Right ventricle myocardium superior (tissue), 1 donor: ENCODE measurements around the gene CAMK2A. TPM values are rescaled to one million over a fixed set of nuclear protein-coding genes. Genes with fewer than 3 reads are reported as not detected.

ENCODE experiments used
- ATAC-seq: fragments of 200-7000 bp; cut with Tn5 transposase; one replicate; pipeline ENCODE4 v1.9.1; 2020; ENCODE audit warnings: mild to moderate bottlenecking; ENCODE audit not compliant: poor library complexity
- DNase-seq: peaks from one replicate; pipeline ENCODE4 v3.0.0-alpha.2; 2020
- intact Hi-C: fragments of 100-400 bp; cut with DNase I; formaldehyde crosslinking; loops from one replicate; pipeline ENCODE4 v1.11.2; 2022
- total RNA-seq: library from RNA; stranded (reverse); fragmentation: NEBNext Ultra II Directional; extraction: Animal tissue kit (Norgen Biotek cat#: 25700); gene quantifications from one replicate; pipeline ENCODE4 v1.2.1, GENCODE V29; 2021
- donor health status: DM: no; HTN: yes; CAD: no; lungs with severe emphysema.

The CAMK2A gene
- total RNA-seq, 1 donor from 2014 or later = 17.1 TPM

DNA sequence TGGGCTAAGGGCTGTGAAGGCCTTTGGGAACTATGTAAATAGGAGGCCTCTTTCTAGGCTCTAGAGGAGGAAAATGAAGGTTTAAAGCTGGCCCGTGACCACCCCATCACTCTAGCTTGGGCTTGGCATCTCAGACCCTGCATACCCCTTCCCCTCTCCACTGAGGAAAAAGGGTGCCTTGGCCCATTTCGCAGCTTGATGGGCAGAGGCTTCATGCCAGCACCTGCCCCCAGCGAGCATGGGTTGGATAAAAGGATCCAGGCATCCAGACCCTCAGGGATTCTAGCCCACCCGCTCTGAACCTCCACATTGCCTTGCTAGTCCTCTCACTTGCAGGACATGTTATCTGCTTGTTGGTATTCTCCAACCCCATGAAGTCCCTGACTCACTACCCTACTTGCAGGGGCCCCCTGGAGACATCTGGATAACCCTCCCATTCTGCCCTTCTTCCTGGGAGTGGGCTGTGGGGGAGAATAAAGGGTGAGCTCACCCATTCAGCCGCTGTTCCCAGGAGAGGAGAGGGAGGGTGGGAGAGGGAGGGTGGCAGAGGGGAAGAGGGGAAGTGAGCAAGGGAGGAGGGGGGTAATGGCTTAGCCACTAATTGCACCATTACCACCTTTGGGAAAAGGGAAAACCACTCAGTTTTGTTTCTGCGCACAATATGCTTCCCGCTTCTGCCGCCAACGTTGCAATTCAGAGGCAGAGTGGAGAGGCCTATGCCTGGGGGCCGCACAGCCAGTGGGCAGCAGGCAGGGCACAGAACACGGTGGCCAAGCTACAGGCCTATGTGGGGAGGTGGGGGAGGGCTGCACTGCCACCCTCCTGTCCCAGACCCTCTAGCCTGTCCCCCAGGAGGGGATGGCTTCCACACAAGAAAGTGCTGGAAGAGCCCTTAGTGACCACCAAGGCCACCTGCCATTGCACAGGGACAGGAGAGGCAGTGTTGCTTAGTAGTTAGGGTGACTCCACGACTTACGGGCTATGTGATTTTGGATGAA is 2.1 kb upstream of the CAMK2A start:
- no peak for DNase-seq
- intact Hi-C loops = no loop called here

DNA sequence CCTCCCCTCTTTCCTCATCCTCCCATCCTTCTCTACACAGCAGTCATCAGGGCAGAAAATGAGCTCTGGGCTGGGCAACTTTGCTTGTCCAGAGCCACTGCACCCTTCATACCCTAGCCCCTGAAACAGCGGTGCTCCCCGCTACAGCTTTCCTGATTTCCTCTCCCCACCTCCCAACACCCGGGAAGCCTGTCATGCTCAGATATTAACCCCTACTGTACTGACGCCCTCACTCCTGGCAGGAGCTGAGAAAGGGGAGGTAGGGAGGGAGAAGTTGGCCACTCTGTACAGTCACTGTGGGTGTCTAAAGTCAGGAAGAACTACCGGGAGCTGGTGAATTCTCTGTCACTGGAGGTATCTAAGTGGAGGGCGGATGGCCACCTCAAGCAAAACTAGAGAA is 782 bp downstream of the CAMK2A start:
- ATAC-seq (no peak), DNase-seq (no peak)
- intact Hi-C loops = no loop called here

More for the DNA sequence above, 2.1 kb upstream of the CAMK2A start:
- ATAC-seq = no peak

DNA sequence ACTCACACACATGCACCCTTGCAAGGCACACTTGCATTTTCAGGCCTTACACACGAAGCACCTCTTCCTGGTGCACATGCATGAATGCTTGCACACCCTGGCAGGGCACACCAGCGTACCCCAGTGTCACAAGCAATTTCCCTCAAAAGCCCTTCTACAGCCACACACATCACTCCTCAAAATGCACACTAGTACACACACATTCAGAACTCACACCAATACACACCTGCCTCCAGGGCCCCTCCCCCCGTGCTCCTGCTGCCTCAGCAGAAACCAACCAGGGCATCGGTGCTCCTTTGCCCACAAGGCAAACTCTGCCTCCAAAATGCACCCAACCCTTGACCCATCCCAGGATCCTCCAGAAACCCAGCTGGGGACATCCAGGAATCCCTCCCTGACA is 1.2 kb downstream of the CAMK2A start:
- intact Hi-C loops = no loop called here

DNA sequence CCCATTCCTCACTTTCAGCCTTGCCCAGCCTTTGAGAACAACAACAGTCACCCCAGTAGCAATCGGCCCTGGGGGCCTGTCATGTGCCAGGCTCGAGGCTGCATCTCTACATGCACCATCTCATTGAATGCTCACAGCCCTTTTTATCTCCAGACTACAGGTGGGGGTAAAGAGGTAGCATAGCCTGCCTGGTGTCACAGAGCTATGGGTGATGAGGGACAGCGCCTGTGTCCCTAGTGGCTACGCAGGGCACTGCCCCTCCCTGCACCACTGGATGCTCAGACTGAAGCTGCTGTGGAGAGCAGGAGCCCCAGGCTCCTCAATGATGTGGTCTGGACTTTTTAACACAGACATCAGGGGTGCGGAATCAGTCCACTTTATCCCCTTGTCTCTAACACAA is 2.8 kb downstream of the CAMK2A start:
- intact Hi-C loops = no loop called here
- DNase-seq (no peak), ATAC-seq (no peak)

More for the DNA sequence above, 1.2 kb downstream of the CAMK2A start:
- ATAC-seq (no peak), DNase-seq (no peak)

DNA sequence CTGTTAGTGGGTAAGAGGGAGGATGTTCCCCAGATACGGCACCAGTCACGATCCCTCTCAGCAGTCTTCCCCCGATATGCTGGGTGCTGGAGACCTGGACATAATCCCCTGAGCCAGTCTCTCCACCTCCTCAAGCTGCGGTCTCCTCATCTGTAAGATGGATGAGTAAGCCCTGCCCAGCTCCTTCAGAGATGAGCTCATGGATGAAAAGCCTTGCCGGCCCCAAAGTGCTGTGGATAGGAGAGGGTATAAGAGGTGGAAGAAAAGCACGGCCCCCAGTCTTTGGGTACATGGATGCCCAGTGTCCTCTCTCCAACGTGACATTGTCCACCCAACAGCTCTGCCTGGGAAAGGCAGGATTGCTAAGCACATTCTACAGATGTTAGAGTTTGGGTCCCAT is 4.5 kb downstream of the CAMK2A start:
- ATAC-seq = no peak
- intact Hi-C loops = no loop called here
- no peak for DNase-seq

DNA sequence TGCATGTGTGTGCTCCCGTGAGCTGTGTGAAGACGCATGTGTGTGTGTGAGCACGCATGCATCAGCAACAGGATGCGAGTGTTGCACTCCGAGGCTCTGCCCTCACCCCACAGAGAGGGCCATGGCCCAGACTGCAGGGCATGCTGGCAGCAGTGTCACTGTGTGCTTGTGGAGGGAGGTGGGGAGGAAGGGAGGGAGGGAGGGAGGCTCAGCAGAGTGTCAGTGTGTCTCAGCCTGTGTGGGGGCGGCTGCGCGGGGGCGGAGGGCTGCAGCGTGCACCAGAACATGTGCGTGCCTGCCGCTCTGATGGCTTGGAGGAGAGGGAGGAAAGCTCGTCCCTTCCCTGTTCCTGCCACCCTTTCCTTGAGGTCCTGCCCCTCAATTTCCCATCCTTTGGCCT is 5.3 kb downstream of the CAMK2A start:
- DNase-seq = no peak
- intact Hi-C loops = no loop called here
- ATAC-seq = no peak

DNA sequence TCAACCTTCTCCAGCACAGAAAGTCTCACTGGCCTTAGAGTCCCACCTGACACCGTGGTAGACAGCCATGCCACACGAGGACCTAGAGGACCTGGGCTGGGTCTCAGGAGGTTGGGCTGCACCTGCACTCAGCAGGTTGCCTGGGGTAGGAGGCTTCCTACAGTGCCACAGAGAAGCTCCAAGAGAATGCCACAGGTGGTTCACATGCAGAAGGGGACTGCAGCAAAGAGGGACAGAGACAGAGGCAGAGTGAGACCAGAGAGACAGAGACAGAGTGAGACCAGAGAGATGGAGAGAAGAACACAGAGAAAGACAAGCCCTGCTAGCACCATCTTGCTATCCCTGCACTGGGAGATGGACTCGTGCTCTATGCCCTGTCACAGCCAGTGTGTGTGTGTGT is 5.7 kb downstream of the CAMK2A start:
- ATAC-seq (no peak), DNase-seq (no peak)
- intact Hi-C loops = no loop called here

DNA sequence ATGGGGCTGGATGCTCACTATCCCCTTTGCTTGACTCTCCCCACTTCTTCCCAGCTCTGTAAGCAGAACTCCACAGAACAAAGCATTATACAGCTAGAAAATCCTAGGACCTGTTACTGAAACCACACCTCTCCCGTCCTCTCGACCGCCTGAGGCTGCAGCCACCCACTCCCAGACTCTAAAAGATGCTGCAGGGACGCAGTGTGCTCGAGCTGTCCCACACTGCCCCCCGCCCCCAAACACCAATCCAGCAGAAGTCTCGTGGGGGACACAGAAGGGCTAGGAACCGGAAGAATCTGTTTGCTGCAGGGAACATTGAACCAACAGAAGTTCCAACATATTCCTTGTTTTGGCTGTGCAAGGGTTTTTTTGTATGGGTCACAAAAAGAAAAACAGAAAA is 7.6 kb downstream of the CAMK2A start:
- intact Hi-C loops = no loop called here
- ATAC-seq (no peak), DNase-seq (no peak)

DNA sequence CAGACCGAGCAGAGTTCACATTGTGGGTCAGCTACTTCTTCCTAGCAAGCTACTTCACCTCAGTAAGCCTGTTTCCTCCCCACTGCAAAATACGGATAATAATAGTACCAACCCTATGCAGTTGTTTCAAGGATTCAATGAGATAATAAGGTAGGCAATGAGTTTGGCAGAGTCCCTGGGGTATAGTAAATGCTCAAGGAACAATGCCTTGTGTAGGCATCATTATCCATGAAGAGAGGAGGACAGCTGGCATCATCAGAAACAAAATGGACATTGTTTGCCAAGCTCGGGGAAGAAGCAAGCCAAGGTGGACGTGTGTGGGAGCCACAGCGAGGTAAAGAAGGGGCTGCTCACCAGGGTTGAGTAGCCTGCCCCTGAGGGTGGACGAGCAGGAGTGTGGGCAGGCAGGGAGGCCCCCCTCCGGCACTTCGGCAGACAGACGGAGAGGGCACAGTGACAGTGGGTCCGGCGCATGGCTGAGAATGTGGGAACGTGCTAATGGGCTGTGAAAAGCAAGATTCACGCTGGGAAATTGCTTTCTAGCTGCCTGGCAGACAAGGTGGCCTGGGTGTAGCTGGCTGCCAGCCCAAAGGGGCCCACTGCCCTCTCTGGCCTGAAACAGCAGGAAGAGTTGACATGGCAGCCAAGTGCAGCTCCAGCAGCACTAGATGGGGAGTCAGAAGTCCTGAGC is 10.1 kb downstream of the CAMK2A start:
- ATAC-seq (no peak), DNase-seq (no peak)
- intact Hi-C loops = no loop called here

DNA sequence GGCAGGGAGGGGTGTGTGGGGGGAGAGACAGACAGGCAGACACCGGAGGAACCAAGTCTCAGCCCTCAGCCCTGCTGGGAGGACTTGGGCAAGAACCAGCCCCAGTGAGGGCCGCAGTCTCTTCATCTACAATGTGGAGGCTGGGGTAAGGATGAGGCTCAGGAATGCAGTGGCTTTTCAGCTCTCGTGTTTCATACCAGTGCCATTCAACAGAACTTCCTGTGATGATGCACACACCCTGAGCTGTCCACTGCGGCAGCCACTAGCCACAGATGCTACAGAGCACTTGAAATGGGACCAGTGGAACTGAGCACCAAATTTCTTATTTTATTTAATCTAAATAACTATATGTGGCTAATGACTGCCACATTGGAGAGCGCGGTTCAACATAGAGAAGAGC is 10.7 kb downstream of the CAMK2A start:
- DNase-seq = no peak
- intact Hi-C loops = no loop called here
- no peak for ATAC-seq

DNA sequence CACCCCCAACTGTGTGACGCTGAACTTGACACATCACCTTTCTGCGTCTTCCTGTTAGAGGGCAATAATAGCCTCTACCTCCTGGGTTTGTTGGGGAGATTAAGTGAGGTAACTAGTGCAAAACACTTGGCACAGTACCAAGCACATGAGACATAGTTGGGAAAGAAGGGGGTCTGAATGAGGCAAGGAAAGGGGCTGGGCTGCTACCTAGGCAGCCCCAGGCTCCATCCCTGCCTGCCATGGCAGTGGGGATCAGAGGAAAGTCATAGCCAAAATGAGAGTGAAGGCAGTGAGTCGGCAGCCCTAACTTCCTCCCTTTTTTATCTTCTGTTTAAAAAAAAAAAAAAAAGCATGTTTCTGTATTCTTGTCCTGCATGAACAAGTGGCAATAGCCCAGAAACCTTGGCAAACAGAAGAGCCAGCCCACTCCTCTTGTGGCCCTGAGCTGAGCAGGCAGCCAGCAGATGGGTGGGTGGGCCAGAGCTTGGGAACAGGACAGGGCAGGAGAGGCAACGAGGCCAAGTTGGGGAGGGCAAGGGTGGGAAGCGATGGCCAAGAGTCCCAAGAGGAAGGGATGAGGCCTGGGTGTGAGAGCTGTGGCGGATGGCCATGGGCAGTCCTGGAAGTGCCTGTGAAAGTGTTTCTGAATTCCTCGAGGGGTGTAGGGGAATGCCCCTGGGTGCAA is 11.4 kb downstream of the CAMK2A start:
- ATAC-seq = no peak
- DNase-seq = no peak
- intact Hi-C loops = no loop called here

DNA sequence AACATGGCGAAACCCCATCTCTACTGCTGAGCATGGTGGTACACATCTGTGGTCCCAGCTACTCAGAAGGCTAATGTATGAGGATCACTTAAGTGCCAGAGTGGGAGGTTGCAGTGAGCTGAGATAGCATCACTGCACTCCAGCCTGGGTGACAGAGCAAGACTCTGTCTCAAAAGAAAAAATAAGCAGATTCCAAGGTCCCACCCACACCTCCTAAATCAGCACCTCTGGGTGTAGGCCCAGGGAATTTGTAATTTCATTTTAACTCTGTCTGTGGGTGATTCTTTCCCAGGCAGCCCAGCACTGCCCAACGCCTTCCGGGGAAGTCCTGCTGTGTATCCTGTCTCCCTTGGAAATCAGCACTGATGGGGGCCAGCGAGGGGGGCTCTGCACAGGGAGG is 12.5 kb downstream of the CAMK2A start:
- ATAC-seq (no peak), DNase-seq (no peak)
- intact Hi-C loops = no loop called here

DNA sequence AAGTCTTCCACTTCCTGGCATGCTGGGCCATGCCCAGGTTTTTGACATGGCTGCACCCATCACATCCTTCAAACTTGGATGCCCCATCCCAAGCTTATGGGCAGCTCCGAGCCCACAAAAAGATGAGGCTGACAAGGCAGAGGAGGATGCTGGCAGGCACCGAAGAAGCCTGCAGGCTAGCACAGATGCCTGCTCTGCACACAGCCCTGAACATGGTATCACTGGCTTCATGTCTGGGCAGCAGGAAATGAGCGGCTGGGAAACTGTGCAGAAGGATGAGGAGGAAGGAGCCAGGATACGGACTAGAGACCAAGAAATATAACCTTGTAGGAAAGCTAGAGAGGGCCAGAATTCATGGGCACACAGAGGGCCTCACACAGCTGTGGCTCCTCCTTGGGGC is 14.8 kb downstream of the CAMK2A start:
- intact Hi-C loops = no loop called here
- no peak for ATAC-seq
- DNase-seq = no peak

DNA sequence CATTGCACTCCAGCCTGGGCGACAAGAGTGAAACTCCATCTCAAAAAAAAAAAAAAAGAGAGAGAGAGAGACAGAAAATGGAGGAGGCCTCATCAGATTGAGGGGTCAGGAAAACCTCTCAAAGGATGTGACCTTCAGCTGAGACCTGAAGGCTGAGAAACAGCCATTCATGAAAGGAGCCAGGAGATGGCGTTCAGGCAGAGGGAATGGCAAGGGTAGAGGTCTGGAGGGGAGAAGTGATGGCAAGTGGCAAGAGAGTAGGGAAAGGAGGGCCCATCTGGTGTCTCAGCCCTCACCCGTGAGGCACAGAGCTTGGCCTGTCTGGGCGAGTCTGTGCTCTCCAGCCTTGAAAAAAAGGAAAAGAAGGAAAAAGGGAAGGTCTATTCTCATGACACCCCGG is 17.0 kb downstream of the CAMK2A start:
- ATAC-seq (peak; percentile 57), DNase-seq (no peak)
- intact Hi-C loops = no loop called here

DNA sequence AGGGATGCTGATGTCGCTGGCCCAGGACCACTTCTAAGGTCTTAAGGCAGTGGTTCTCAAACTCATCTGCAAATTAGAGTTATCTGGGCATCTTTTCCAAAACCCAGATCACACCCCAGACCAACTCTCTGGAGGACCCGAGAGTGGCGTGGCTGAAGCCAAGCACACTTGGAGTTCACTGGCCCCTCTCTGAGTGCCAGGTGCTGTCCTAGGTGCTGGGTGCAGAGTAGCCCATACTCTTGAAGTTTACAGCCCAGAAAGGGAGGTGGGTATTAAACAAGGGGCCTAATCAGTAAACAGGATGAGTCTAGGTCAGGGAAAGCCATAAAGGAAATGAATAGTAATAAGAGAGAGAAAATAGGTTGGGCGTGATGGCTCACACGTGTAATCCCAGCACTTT is 17.6 kb downstream of the CAMK2A start:
- ATAC-seq = no peak
- DNase-seq = no peak
- intact Hi-C loops = no loop called here

DNA sequence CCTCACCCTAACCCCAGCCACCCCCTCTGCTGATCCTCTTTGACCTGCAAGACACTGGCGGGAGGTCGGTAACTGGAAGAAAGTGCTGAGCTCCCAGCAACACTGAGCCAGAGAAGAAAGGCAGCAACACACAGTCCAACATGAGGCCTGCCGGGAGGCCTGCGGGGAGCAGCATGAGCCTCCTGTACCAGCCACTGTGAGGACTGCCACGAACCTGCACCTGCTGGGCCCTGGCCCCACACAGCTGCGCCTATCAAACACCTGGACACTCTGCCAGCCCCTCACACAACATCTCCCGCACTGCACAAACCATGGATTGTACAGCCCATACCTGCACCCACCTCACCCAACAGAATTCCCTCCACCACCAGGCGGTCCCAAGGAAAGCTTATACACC is 18.3 kb downstream of the CAMK2A start:
- intact Hi-C loops = no loop called here
- DNase-seq (no peak), ATAC-seq (no peak)

DNA sequence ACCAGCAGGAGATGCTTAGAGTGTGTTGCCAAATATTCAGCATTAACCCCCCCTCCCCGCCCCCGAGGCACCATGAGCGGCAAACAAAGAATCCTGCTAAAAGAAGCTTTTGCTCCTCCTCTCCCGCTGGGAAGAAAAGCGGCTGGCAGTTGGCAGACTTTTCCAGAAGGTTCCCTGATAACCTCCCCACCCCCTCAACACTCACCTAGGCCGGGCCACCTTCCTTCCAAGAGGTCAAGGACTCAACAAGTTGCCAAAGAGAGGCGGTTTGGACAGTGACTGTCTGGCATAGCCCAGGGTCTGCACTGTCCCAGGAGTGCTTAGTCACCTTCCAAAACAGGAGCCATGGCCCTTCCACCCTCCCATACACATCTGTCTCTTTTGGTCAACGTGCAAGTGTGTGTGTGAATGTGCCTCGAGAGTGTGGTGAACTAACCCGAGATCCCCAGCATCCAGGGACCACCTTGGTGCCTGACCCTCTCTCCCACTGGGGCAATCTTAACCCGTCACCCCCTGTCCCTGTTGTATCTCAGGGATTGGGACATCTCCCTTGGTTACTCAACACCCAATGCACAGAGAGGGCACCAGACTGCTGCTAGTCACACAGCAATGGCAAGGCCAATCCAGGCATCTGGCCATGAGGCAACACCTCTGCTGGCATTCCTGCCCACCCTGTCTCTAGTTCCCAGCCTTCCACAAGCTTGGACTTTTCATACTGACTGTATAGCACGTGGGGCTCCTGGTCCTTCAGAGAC is 18.9 kb downstream of the CAMK2A start:
- DNase-seq = no peak
- no peak for ATAC-seq
- intact Hi-C loops = no loop called here

DNA sequence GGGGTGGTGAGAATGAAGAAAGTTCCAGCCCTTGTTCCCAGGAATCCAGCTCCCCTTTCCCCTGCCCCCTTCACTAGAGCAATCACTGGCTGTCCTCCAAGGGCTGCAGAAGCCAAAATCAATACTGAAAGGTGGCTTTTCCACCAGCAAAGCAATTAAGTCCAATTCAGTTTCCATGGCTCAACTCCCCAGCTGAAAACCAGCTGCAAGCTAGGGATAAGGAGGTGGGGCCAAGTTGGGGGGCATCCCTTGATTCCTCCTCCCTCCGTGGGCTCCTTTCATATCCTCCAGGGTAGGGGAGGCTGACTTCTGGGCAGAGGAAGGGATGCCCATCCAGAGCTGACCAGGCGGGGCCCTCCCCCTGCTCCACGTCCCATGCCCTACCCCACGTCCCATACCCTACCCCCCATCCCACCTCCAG is 22.7 kb downstream of the CAMK2A start:
- no peak for ATAC-seq
- intact Hi-C loops = no loop called here

DNA sequence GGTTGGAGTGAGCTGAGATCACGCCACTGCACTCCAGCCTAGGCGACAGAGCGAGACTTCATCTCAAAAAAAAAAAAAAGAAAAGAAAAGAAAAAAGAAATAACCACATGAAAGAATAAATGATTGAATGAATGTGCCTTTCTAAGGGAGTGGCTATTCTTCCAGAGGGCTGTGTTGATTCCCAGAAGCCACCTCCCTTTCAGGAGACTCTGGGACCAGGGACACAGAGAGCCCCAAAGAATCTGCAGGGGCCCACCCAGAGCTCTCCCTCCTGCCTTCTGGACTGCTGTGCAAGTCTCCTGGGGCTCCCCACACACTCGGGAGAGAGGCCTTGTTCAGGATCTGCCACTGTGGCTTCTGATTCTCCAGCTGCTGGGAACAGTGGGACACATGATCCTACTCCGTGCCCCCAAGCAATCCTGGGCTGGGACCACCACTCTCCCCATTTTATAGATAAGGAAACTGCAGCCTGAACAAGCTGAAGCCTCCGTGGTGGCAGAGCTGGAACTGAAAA is 23.6 kb downstream of the CAMK2A start:
- intact Hi-C loops = no loop called here
- no peak for DNase-seq
- ATAC-seq = no peak

More for the DNA sequence above, 22.7 kb downstream of the CAMK2A start:
- DNase-seq = no peak
